ENCODE results near the gene USP6. TPM values are rescaled to one million over a fixed set of nuclear protein-coding genes. Genes with fewer than 3 reads are reported as not detected.
"Not testable (repeated sequence)": the region's sequence is repeated elsewhere in the genome, so short reads cannot be mapped to it uniquely, and the experiment has no call there.

The USP6 gene
- total RNA-seq, 1 experiment from 2014 or later: 0.10 TPM

GRCh38 chr17:5127910-5128309 lies 12.1 kb downstream of the USP6 start:
- POLR2A ChIA-PET: no interaction called here
- BruUV-seq (replicated peaks): no TSS peak
- H3K27me3 ChIP-seq (ENCODE audit: insufficient read depth, low read length): no peaks in the 10 kb centered on the region

GRCh38 chr17:5128387-5128786 lies 12.6 kb downstream of the USP6 start:
- BruUV-seq (replicated peaks); H3K4me3 ChIP-seq (replicated peaks in 1 of 2; ENCODE audit: low read depth in 1 of 2, low read length in 2 of 2); POLR2A ChIA-PET: not testable (repeated sequence)

More at GRCh38 chr17:5127910-5128309, 12.1 kb downstream of the USP6 start:
- Histone ChIP-seq H3K9me2 (ENCODE audit: insufficient read depth) (no peaks in the 10 kb centered on the region), H3K4me2 (ENCODE audit: low read length) (no peak overlapping the region), H2AFZ (ENCODE audit: low read depth, low read length, poor library complexity, severe bottlenecking) (no peak overlapping the region), H4K20me1 (ENCODE audit: insufficient read depth) (no peaks in the 10 kb centered on the region), H3K9ac (ENCODE audit: low read length) (no peak overlapping the region), H3K27ac (ENCODE audit: low read depth, low read length) (no peak overlapping the region), H3K4me3 (replicated peaks in 1 of 2; ENCODE audit: low read depth in 1 of 2, low read length in 2 of 2) (no peak overlapping the region), H3K36me3 (ENCODE audit: control insufficient read depth in 1 of 2, insufficient read depth in 2 of 2, low read length in 2 of 2) (no peaks in the 10 kb centered on the region), H3K79me2 (ENCODE audit: insufficient read depth, low read length) (no peaks in the 10 kb centered on the region), H3K4me1 (ENCODE audit: control insufficient read depth in 1 of 2, insufficient read depth in 2 of 2, low read length in 2 of 2) (no peaks in the 10 kb centered on the region), H3K9me3 (ENCODE audit: control insufficient read depth in 1 of 2, insufficient read depth in 1 of 2, low read depth in 1 of 2, low read length in 2 of 2) (no peaks in the 10 kb centered on the region)
- TF ChIP-seq SRF (IDR thresholded peaks at IDR 0.05; ENCODE audit: low read depth): no peak
- no peak for TF ChIP-seq MAX (IDR thresholded peaks at IDR 0.05)
- TF ChIP-seq ATF3 (IDR thresholded peaks at IDR 0.05): no peak
- TF ChIP-seq SP1 (IDR thresholded peaks at IDR 0.05; ENCODE audit: low read depth): no peak
- no peak for TF ChIP-seq ELF1 (IDR thresholded peaks at IDR 0.05; ENCODE audit: borderline replicate concordance, low read depth)
- no peak for TF ChIP-seq POLR2AphosphoS5 (IDR thresholded peaks at IDR 0.05; ENCODE audit: low read depth, low read length)
- no peak for TF ChIP-seq ZNF274 (IDR thresholded peaks at IDR 0.05; ENCODE audit: low read depth, low read length)
- no peak for TF ChIP-seq CTCF (IDR thresholded peaks at IDR 0.05 in 2 of 3, conservative IDR thresholded peaks at IDR 0.05 in 1 of 3; ENCODE audit: borderline replicate concordance in 1 of 3, insufficient read depth in 1 of 3, low read depth in 2 of 3, low read length in 2 of 3)
- no peak for TF ChIP-seq EZH2 (IDR thresholded peaks at IDR 0.05)
- no peak for TF ChIP-seq ZFX (IDR thresholded peaks at IDR 0.05)
- TF ChIP-seq POLR2A (IDR thresholded peaks at IDR 0.05; ENCODE audit: borderline replicate concordance, extremely low read depth, insufficient read depth, insufficient read length): no peak
- no peak for TF ChIP-seq YY1 (IDR thresholded peaks at IDR 0.05; ENCODE audit: extremely low read depth, insufficient replicate concordance, low read depth, low read length)
- intact Hi-C loops (cut with micrococcal nuclease): no loop called here
- ATAC-seq: no peak
- ChIA-PET CTCF (no interaction called here), RAD21 (ENCODE audit: low non-redundant PET in 1 of 2, low total read pairs in 2 of 2, uncharacterized antibody in 2 of 2, unreplicated experiment in 2 of 2) (no interaction called here)
- no peak for DNase-seq (ENCODE audit: low read depth, low spot score)

More at GRCh38 chr17:5128387-5128786, 12.6 kb downstream of the USP6 start:
- H2AFZ ChIP-seq (ENCODE audit: low read depth, low read length, poor library complexity, severe bottlenecking); H3K27me3 ChIP-seq (ENCODE audit: insufficient read depth, low read length); H3K9ac ChIP-seq (ENCODE audit: low read length); CTCF ChIA-PET; DNase-seq (ENCODE audit: low read depth, low spot score); H3K36me3 ChIP-seq (ENCODE audit: control insufficient read depth in 1 of 2, insufficient read depth in 2 of 2, low read length in 2 of 2); H3K4me2 ChIP-seq (ENCODE audit: low read length); RAD21 ChIA-PET (ENCODE audit: low non-redundant PET in 1 of 2, low total read pairs in 2 of 2, uncharacterized antibody in 2 of 2, unreplicated experiment in 2 of 2); H3K9me3 ChIP-seq (ENCODE audit: control insufficient read depth in 1 of 2, insufficient read depth in 1 of 2, low read depth in 1 of 2, low read length in 2 of 2); ATAC-seq; H3K79me2 ChIP-seq (ENCODE audit: insufficient read depth, low read length); intact Hi-C loops (cut with micrococcal nuclease); H4K20me1 ChIP-seq (ENCODE audit: insufficient read depth); H3K4me1 ChIP-seq (ENCODE audit: control insufficient read depth in 1 of 2, insufficient read depth in 2 of 2, low read length in 2 of 2); H3K9me2 ChIP-seq (ENCODE audit: insufficient read depth); H3K27ac ChIP-seq (ENCODE audit: low read depth, low read length): not testable (repeated sequence)
